ENCODE data around the gene IZUMO1.
"Not testable (repeated sequence)": the region's sequence is repeated elsewhere in the genome, so short reads cannot be mapped to it uniquely, and the experiment has no call there.

Gene IZUMO1

GRCh38 chr19:48746738-48747575, at the start of gene IZUMO1:
Gene IZUMO1 (minus strand): TSS chr19:48746909. CDS start chr19:48745859, 1,050 bp downstream.
- DNase-seq (ENCODE audit: insufficient read length, low spot score) (peak; percentile 70), FAIRE-seq (no peak)

- no peak for DNase-seq (ENCODE audit: insufficient read length, low spot score)
- no peak for FAIRE-seq
Observed at GRCh38 chr19:48795685-48796070, 49.0 kb upstream of the IZUMO1 start.

- FAIRE-seq (peak; percentile 98), DNase-seq (ENCODE audit: insufficient read length, low spot score) (peak; percentile 93)
Observed at GRCh38 chr19:48795055-48795684, 48.5 kb upstream of the IZUMO1 start.

- no peak for DNase-seq (ENCODE audit: insufficient read length, low spot score)
- no peak for FAIRE-seq
Observed at GRCh38 chr19:48794291-48794690, 47.6 kb upstream of the IZUMO1 start.

- no peak for FAIRE-seq
Observed at GRCh38 chr19:48793271-48793670, 46.6 kb upstream of the IZUMO1 start.

GRCh38 chr19:48787331-48787730, 40.6 kb upstream of the IZUMO1 start:
- DNase-seq (ENCODE audit: insufficient read length, low spot score); FAIRE-seq: not testable (repeated sequence)

More at GRCh38 chr19:48793271-48793670, 46.6 kb upstream of the IZUMO1 start:
- DNase-seq (ENCODE audit: insufficient read length, low spot score), result no peak

- not testable (repeated sequence) for DNase-seq (ENCODE audit: insufficient read length, low spot score); FAIRE-seq
Observed at GRCh38 chr19:48786422-48786821, 39.7 kb upstream of the IZUMO1 start.

GRCh38 chr19:48784527-48784926, 37.8 kb upstream of the IZUMO1 start:
- DNase-seq (ENCODE audit: insufficient read length, low spot score) (no peak), FAIRE-seq (no peak)

GRCh38 chr19:48780631-48781391, 34.1 kb upstream of the IZUMO1 start:
- FAIRE-seq, result no peak

GRCh38 chr19:48779636-48780035, 32.9 kb upstream of the IZUMO1 start:
- DNase-seq (ENCODE audit: insufficient read length, low spot score) (no peak), FAIRE-seq (no peak)

More at GRCh38 chr19:48780631-48781391, 34.1 kb upstream of the IZUMO1 start:
- no peak for DNase-seq (ENCODE audit: insufficient read length, low spot score)

GRCh38 chr19:48777720-48778119, 31.0 kb upstream of the IZUMO1 start:
- DNase-seq (ENCODE audit: insufficient read length, low spot score), result no peak
- FAIRE-seq, result no peak

- FAIRE-seq, result no peak
Observed at GRCh38 chr19:48777139-48777538, 30.4 kb upstream of the IZUMO1 start.

GRCh38 chr19:48772503-48772953, 25.8 kb upstream of the IZUMO1 start:
- no peak for FAIRE-seq
- no peak for DNase-seq (ENCODE audit: insufficient read length, low spot score)

More at GRCh38 chr19:48777139-48777538, 30.4 kb upstream of the IZUMO1 start:
- DNase-seq (ENCODE audit: insufficient read length, low spot score), result no peak

- no peak for FAIRE-seq
- DNase-seq (ENCODE audit: insufficient read length, low spot score), result no peak
Observed at GRCh38 chr19:48770734-48771472, 24.2 kb upstream of the IZUMO1 start.

- FAIRE-seq, result no peak
- no peak for DNase-seq (ENCODE audit: insufficient read length, low spot score)
Observed at GRCh38 chr19:48770266-48770665, 23.6 kb upstream of the IZUMO1 start.

- no peak for DNase-seq (ENCODE audit: insufficient read length, low spot score)
Observed at GRCh38 chr19:48768994-48769713, 22.4 kb upstream of the IZUMO1 start.

GRCh38 chr19:48768171-48768753, 21.6 kb upstream of the IZUMO1 start:
- not testable (repeated sequence) for DNase-seq (ENCODE audit: insufficient read length, low spot score); FAIRE-seq

More at GRCh38 chr19:48768994-48769713, 22.4 kb upstream of the IZUMO1 start:
- no peak for FAIRE-seq

- DNase-seq (ENCODE audit: insufficient read length, low spot score); FAIRE-seq: not testable (repeated sequence)
Observed at GRCh38 chr19:48765816-48766215, 19.1 kb upstream of the IZUMO1 start.

All from GM19239 (cell line).